Thyroid gland (tissue), 4 donors: Measurements from ENCODE around the gene ELP4. TPM values are rescaled to one million over a fixed set of nuclear protein-coding genes. Genes with fewer than 3 reads are reported as not detected.
A peak's percentile ranks its signal among the peaks of the same experiment; 100 is the strongest.

ENCODE experiments used
- DNase-seq, 2 donors: peaks; one replicate each; pipeline ENCODE4 v3.0.0-alpha.2; 2019
- H3K27ac ChIP-seq, 3 donors: fragments of 200-600 bp; sonication (generic); 1 replicate in 2 of 3; 2 replicates in 1 of 3; pipeline ENCODE4 v1.5.1; 2016 to 2019; ENCODE audit warnings: mild to moderate bottlenecking in 1 of 3, moderate library complexity in 1 of 3
- H3K27me3 ChIP-seq: fragments of 200-600 bp; sonication (generic); one replicate; pipeline ENCODE4 v1.5.1; 2019
- H3K36me3 ChIP-seq, 2 donors: fragments of 200-600 bp; sonication (generic); one replicate each; pipeline ENCODE4 v1.5.1; 2016 to 2019
- H3K4me1 ChIP-seq, 2 donors: fragments of 200-600 bp; sonication (generic); one replicate each; pipeline ENCODE4 v1.5.1; 2017 to 2019
- H3K4me3 ChIP-seq, 3 donors: fragments of 200-600 bp; sonication (generic); replicated peaks in 1 of 3; 1 replicate in 2 of 3; 2 replicates in 1 of 3; pipeline ENCODE4 v1.5.1; 2016; ENCODE audit warnings: mild to moderate bottlenecking in 1 of 3
- H3K9me3 ChIP-seq: fragments of 200-600 bp; sonication (generic); one replicate; pipeline ENCODE4 v1.5.1; 2017
- POLR2A ChIP-seq, 2 donors: fragments of 450-650 bp; IDR thresholded peaks; one replicate each; pipeline ENCODE4 v1.6.1; 2017; ENCODE audit warnings: antibody characterized with exemption in 2 of 2, mild to moderate bottlenecking in 2 of 2, moderate library complexity in 1 of 2
- WGBS, 2 donors: methylation state at CpG; one replicate each; pipeline ENCODE4 v1.1.5; 2017; 5-methylcytosine and 5-hydroxymethylcytosine counted together
- intact Hi-C: fragments of 100-400 bp; cut with DNase I; formaldehyde crosslinking; loops from one replicate; pipeline ENCODE4 v1.15.1; 2023
- total RNA-seq, 4 donors: library from RNA; depleted of rRNA; stranded (reverse); fragments of >200 nt; gene quantifications; one replicate each; pipeline ENCODE4 v1.2.3, GENCODE V29; 2016
- TF ChIP-seq, protein P1 (sequence below), 6 experiments: fragments of 200-600 bp in 3 of 6; fragments of 450-650 bp in 3 of 6; sonication (generic) in 3 of 6; IDR thresholded peaks; one replicate each; pipeline ENCODE4 v1.5.1; 2016 to 2019; ENCODE audit warnings: antibody characterized with exemption in 6 of 6, mild to moderate bottlenecking in 2 of 6, inconsistent platforms in 1 of 6, moderate library complexity in 1 of 6

ELP4 gene
- total RNA-seq, 4 donors from 2014 or later: 27.4 to 36.5 (median 33.0) TPM

DNA sequence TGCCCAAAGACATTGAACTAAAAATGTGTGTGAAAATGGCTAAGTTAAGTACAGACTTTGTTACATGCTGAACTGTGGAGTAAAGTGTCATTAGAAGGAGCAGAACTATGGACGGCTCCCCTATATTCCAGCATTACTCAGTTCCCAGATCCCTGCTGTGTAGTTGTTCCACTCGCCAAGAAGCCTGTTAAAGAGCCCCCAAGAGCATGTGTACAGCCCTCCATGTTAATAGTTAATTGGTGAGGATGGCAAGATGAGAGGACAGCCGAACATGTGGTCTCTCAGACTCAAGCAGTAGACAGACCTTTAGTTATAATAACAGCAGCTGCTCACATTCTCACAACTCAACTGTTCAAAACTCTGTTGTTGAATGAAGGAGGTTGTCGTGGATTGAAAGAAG is 127.4 kb downstream of the ELP4 start:
- Histone ChIP-seq H3K4me1 (no peaks in the 10 kb centered on the region), H3K27ac (no peak overlapping the region), H3K27me3 (no peaks in the 10 kb centered on the region), H3K9me3 (no peaks in the 10 kb centered on the region), H3K36me3 (no peaks in the 10 kb centered on the region), H3K4me3 (no peak overlapping the region)
- intact Hi-C loops: loop anchor here (5.0 kb wide), 1 partner anchor 235 kb away; no protein-coding TSS in a partner anchor
- 87% methylated on average over 4 of the region's 4 CpGs for WGBS, 2 donors
- TF ChIP-seq, protein P1, sequence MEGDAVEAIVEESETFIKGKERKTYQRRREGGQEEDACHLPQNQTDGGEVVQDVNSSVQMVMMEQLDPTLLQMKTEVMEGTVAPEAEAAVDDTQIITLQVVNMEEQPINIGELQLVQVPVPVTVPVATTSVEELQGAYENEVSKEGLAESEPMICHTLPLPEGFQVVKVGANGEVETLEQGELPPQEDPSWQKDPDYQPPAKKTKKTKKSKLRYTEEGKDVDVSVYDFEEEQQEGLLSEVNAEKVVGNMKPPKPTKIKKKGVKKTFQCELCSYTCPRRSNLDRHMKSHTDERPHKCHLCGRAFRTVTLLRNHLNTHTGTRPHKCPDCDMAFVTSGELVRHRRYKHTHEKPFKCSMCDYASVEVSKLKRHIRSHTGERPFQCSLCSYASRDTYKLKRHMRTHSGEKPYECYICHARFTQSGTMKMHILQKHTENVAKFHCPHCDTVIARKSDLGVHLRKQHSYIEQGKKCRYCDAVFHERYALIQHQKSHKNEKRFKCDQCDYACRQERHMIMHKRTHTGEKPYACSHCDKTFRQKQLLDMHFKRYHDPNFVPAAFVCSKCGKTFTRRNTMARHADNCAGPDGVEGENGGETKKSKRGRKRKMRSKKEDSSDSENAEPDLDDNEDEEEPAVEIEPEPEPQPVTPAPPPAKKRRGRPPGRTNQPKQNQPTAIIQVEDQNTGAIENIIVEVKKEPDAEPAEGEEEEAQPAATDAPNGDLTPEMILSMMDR (IDR thresholded peaks at IDR 0.05): no peak
- TF ChIP-seq POLR2A (IDR thresholded peaks at IDR 0.05): no peak
- DNase-seq: no peak

DNA sequence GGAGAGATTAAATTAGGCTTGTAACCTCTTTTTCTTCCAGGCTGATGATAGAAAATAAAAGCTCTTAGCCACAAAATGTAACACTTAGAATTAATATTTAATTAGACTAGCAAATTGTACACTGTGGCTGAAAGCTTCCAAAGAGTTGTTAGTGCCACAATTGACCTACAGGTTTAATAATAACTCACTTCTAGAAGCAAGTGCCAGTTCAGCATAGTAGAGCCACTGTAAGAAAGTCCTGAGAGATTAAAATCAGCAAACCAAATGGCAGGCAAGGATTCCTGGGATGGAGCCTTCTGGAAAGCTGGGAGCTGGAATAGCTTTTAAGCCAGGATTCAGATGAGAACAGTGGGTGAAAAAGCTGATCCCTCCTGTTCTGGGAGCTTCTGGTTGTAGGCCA is 131.0 kb downstream of the ELP4 start:
- no peak overlapping the region for H3K27ac ChIP-seq

DNA sequence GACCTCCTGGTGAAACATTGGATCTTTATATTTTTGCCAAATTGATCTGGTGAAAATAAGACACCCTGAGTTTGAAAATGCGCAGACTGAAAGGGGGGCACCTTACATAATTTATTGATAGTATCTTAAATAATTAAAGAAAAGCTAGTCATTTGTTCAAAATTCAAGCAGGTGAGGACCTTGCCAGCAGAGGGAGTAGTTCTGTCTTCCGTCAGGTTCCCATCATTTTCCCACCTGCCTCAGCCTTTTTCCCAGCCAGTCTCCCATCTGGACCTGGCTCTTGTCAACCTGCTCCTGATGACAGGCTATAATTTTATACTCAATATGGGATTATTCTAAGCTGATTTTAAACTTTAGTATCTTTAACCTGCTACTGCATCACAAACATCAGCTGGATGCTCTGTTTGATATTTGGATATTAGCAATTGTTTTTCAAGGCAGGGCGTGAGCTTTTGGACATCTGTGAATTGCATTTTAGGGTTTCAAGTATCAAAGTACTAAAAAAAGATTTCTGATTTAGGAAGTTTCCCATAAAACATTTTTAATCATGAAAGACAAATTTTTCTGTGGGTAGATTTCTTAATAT is 132.0 kb downstream of the ELP4 start:
- DNase-seq: peak; percentile 16 to 20
- WGBS, 2 donors: 91 to 93% methylated on average over 3 of the region's 3 CpGs
- no peaks in the 10 kb centered on the region for H3K9me3 ChIP-seq

More for the DNA sequence above, 131.0 kb downstream of the ELP4 start:
- DNase-seq: no peak
- Histone ChIP-seq H3K27me3 (no peaks in the 10 kb centered on the region), H3K4me3 (no peak overlapping the region), H3K9me3 (no peaks in the 10 kb centered on the region), H3K4me1 (no peaks in the 10 kb centered on the region), H3K36me3 (no peaks in the 10 kb centered on the region)
- intact Hi-C loops: no loop called here
- no peak for TF ChIP-seq POLR2A (IDR thresholded peaks at IDR 0.05)

DNA sequence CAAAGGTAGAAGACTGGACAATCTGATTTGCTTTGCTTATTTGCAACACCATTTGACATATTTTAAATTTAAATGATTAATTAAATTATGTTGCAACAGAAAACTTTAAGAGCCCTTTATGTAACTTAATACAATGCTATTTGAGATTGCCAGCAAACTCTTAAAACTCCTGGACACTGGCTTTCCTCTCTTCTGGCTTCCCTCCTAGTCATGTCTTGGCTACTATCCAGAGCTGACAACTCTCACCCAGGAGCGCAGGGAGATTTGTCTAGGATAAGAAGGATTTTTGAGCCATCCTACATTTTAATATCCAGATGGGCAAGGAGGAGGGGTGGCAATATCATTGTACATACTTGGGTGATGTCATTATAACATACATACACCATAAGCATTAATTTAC is 134.3 kb downstream of the ELP4 start:
- H3K4me1 ChIP-seq: no peaks in the 10 kb centered on the region
- TF ChIP-seq, protein P1 (IDR thresholded peaks at IDR 0.05): no peak
- TF ChIP-seq POLR2A (IDR thresholded peaks at IDR 0.05): no peak
- 75 to 76% methylated on average over 1 of the region's 1 CpG for WGBS, 2 donors
- H3K9me3 ChIP-seq: no peaks in the 10 kb centered on the region
- H3K27ac ChIP-seq: no peak overlapping the region
- no peaks in the 10 kb centered on the region for H3K27me3 ChIP-seq
- intact Hi-C loops: no loop called here
- DNase-seq: no peak
- H3K4me3 ChIP-seq: no peak overlapping the region
- H3K36me3 ChIP-seq: no peaks in the 10 kb centered on the region

More for the DNA sequence above, 132.0 kb downstream of the ELP4 start:
- H3K36me3 ChIP-seq: no peaks in the 10 kb centered on the region
- intact Hi-C loops: no loop called here
- H3K27ac ChIP-seq: no peak overlapping the region
- no peak for TF ChIP-seq POLR2A (IDR thresholded peaks at IDR 0.05)
- TF ChIP-seq, protein P1 (IDR thresholded peaks at IDR 0.05): peak in 3 of 6 experiments; percentile 24 to 52 (median 39)
- H3K27me3 ChIP-seq: no peaks in the 10 kb centered on the region
- H3K4me1 ChIP-seq: no peaks in the 10 kb centered on the region
- H3K4me3 ChIP-seq: no peak overlapping the region

DNA sequence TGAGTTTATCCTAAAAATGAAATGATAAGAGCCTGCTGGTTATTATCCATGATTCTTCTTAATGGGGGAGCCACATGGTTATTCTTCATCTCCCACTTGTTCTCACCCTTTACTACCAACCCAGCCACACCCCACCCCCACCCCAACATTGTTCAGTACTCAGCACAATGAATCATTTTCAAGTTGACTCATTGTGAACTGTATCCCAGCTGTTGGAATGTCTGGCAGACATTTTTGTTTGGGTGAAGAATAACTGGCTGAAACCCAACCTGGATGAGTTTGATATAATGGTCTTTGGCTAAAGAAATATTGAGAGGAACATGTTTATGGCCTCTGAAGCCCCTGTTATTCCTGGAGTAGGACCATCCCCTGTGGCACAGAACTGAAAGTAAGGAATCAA is 136.2 kb downstream of the ELP4 start:
- intact Hi-C loops: no loop called here
- TF ChIP-seq, protein P1 (IDR thresholded peaks at IDR 0.05): no peak
- no peak for TF ChIP-seq POLR2A (IDR thresholded peaks at IDR 0.05)
- Histone ChIP-seq H3K36me3 (no peaks in the 10 kb centered on the region), H3K9me3 (no peaks in the 10 kb centered on the region), H3K27me3 (no peaks in the 10 kb centered on the region), H3K4me3 (no peak overlapping the region), H3K27ac (no peak overlapping the region), H3K4me1 (no peaks in the 10 kb centered on the region)
- no peak for DNase-seq
